Measurements from ENCODE around the gene PMM2. TPM values are rescaled to one million over a fixed set of nuclear protein-coding genes. Genes with fewer than 3 reads are reported as not detected.

PMM2 gene
- total RNA-seq, 1 experiment from 2014 or later, result 53.3 TPM

DNA sequence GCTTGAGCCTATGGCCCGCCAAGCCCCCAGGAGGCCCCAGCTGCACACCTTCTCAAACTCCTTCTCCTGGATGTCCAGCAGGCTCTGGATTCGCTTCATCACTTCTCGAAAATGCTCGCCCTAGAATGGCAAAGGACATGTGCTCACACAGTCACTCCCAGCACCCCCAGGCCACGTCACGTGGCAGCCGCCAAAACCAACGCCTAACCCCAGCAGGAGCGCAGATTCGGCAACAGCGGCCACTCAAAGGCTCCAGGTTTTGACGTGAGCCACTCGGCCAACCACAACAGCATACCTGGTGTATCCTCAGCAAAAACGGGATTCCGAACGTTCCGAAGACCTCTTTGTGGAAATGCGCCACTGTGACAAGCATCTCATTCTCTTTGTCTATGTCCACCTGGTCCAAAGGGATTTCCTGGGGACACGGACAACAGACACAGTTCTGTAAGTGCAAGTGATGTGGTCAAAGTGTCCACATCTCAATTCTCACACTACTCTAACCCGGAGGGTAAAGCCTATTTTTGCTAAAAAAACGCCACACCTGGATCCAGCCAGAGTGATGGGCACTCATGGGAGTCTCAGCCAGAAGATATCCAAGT lies 97.2 kb downstream of the PMM2 start:
- BruUV-seq (replicated peaks), result no TSS peak
- ChIA-PET POLR2A (no interaction called here), CTCF (no interaction called here), RAD21 (ENCODE audit: low non-redundant PET in 1 of 2, low total read pairs in 2 of 2, uncharacterized antibody in 2 of 2, unreplicated experiment in 2 of 2) (no interaction called here)
- Histone ChIP-seq H3K4me2 (ENCODE audit: low read length) (no peak overlapping the region), H3K79me2 (ENCODE audit: insufficient read depth, low read length) (no peaks in the 10 kb centered on the region), H3K27ac (ENCODE audit: low read depth, low read length) (no peak overlapping the region), H3K9ac (ENCODE audit: low read length) (no peak overlapping the region), H3K36me3 (ENCODE audit: control insufficient read depth in 1 of 2, insufficient read depth in 2 of 2, low read length in 2 of 2) (peaks cover 52 to 67% of the 10 kb centered on the region in 2 experiments), H3K4me3 (replicated peaks in 1 of 2; ENCODE audit: low read depth in 1 of 2, low read length in 2 of 2) (no peak overlapping the region), H3K27me3 (ENCODE audit: insufficient read depth, low read length) (no peaks in the 10 kb centered on the region), H3K4me1 (ENCODE audit: control insufficient read depth in 1 of 2, insufficient read depth in 2 of 2, low read length in 2 of 2) (no peaks in the 10 kb centered on the region), H3K9me2 (ENCODE audit: insufficient read depth) (no peaks in the 10 kb centered on the region), H3K9me3 (ENCODE audit: control insufficient read depth in 1 of 2, insufficient read depth in 1 of 2, low read depth in 1 of 2, low read length in 2 of 2) (no peaks in the 10 kb centered on the region), H2AFZ (ENCODE audit: low read depth, low read length, poor library complexity, severe bottlenecking) (no peak overlapping the region), H4K20me1 (ENCODE audit: insufficient read depth) (no peaks in the 10 kb centered on the region)
- DNase-seq (ENCODE audit: low read depth, low spot score), result no peak
- TF ChIP-seq YY1 (IDR thresholded peaks at IDR 0.05; ENCODE audit: extremely low read depth, insufficient replicate concordance, low read depth, low read length), result no peak
- no peak for TF ChIP-seq EZH2phosphoT487 (IDR thresholded peaks at IDR 0.05; ENCODE audit: borderline replicate concordance)
- TF ChIP-seq, protein P1, sequence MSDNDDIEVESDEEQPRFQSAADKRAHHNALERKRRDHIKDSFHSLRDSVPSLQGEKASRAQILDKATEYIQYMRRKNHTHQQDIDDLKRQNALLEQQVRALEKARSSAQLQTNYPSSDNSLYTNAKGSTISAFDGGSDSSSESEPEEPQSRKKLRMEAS (IDR thresholded peaks at IDR 0.05), result no peak
- TF ChIP-seq, protein P2, sequence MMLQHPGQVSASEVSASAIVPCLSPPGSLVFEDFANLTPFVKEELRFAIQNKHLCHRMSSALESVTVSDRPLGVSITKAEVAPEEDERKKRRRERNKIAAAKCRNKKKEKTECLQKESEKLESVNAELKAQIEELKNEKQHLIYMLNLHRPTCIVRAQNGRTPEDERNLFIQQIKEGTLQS (IDR thresholded peaks at IDR 0.05), result no peak
- no peak for TF ChIP-seq EZH2 (IDR thresholded peaks at IDR 0.05)
- TF ChIP-seq POLR2AphosphoS5 (IDR thresholded peaks at IDR 0.05; ENCODE audit: low read depth, low read length), result no peak
- no peak for ATAC-seq
- intact Hi-C loops (cut with micrococcal nuclease), result no loop called here

DNA sequence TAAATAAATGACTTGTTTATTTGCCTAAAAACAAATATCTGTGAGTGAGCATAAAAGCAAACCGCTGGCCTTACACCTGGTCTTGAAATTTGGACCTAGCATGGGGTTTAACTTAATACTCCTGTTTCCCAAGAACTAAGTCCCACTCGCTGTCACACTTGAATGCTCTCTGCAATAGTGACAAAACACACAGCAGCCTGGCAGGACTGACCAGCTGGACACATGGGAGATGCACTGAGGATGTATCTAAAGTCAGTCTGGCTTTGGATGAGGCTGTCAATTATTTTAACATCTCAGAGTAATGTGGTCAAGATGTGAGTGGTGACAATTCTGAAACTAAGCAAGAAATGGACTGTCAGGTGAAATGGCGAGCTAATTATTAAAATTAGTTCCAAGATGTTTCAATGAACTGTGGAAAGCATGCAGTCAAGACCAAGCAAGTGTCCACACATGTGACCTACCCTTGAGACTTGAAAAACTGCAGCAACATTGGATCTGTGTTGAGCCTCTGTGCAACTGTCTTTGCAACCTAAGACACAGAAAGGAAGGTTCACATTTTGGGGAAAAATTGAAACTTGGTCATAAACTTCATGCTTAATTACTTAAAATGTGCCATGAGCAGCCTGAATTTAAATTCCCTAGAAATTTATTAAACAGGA lies 101.2 kb downstream of the PMM2 start:
- H3K36me3 ChIP-seq (ENCODE audit: control insufficient read depth in 1 of 2, insufficient read depth in 2 of 2, low read length in 2 of 2), result peaks cover 72 to 80% of the 10 kb centered on the region in 2 experiments
- POLR2A ChIA-PET, result no interaction called here
- TF ChIP-seq, protein P3, sequence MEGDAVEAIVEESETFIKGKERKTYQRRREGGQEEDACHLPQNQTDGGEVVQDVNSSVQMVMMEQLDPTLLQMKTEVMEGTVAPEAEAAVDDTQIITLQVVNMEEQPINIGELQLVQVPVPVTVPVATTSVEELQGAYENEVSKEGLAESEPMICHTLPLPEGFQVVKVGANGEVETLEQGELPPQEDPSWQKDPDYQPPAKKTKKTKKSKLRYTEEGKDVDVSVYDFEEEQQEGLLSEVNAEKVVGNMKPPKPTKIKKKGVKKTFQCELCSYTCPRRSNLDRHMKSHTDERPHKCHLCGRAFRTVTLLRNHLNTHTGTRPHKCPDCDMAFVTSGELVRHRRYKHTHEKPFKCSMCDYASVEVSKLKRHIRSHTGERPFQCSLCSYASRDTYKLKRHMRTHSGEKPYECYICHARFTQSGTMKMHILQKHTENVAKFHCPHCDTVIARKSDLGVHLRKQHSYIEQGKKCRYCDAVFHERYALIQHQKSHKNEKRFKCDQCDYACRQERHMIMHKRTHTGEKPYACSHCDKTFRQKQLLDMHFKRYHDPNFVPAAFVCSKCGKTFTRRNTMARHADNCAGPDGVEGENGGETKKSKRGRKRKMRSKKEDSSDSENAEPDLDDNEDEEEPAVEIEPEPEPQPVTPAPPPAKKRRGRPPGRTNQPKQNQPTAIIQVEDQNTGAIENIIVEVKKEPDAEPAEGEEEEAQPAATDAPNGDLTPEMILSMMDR (IDR thresholded peaks at IDR 0.05 in 2 of 3, conservative IDR thresholded peaks at IDR 0.05 in 1 of 3; ENCODE audit: borderline replicate concordance in 1 of 3, insufficient read depth in 1 of 3, low read depth in 2 of 3, low read length in 2 of 3), result no peak
- TF ChIP-seq ZNF274 (IDR thresholded peaks at IDR 0.05; ENCODE audit: low read depth, low read length), result no peak
- TF ChIP-seq, protein P4, sequence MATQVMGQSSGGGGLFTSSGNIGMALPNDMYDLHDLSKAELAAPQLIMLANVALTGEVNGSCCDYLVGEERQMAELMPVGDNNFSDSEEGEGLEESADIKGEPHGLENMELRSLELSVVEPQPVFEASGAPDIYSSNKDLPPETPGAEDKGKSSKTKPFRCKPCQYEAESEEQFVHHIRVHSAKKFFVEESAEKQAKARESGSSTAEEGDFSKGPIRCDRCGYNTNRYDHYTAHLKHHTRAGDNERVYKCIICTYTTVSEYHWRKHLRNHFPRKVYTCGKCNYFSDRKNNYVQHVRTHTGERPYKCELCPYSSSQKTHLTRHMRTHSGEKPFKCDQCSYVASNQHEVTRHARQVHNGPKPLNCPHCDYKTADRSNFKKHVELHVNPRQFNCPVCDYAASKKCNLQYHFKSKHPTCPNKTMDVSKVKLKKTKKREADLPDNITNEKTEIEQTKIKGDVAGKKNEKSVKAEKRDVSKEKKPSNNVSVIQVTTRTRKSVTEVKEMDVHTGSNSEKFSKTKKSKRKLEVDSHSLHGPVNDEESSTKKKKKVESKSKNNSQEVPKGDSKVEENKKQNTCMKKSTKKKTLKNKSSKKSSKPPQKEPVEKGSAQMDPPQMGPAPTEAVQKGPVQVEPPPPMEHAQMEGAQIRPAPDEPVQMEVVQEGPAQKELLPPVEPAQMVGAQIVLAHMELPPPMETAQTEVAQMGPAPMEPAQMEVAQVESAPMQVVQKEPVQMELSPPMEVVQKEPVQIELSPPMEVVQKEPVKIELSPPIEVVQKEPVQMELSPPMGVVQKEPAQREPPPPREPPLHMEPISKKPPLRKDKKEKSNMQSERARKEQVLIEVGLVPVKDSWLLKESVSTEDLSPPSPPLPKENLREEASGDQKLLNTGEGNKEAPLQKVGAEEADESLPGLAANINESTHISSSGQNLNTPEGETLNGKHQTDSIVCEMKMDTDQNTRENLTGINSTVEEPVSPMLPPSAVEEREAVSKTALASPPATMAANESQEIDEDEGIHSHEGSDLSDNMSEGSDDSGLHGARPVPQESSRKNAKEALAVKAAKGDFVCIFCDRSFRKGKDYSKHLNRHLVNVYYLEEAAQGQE (IDR thresholded peaks at IDR 0.05; ENCODE audit: low read depth), result no peak

More for the DNA sequence above, 101.2 kb downstream of the PMM2 start:
- Histone ChIP-seq H3K4me3 (replicated peaks in 1 of 2; ENCODE audit: low read depth in 1 of 2, low read length in 2 of 2) (no peak overlapping the region), H3K4me2 (ENCODE audit: low read length) (no peak overlapping the region), H4K20me1 (ENCODE audit: insufficient read depth) (peaks cover 8% of the 10 kb centered on the region; the same call in 1 of the 2 replicates), H2AFZ (ENCODE audit: low read depth, low read length, poor library complexity, severe bottlenecking) (no peak overlapping the region), H3K9me2 (ENCODE audit: insufficient read depth) (no peaks in the 10 kb centered on the region), H3K79me2 (ENCODE audit: insufficient read depth, low read length) (peaks cover 6% of the 10 kb centered on the region; the same call in 1 of the 2 replicates), H3K4me1 (ENCODE audit: control insufficient read depth in 1 of 2, insufficient read depth in 2 of 2, low read length in 2 of 2) (no peaks in the 10 kb centered on the region), H3K9me3 (ENCODE audit: control insufficient read depth in 1 of 2, insufficient read depth in 1 of 2, low read depth in 1 of 2, low read length in 2 of 2) (no peaks in the 10 kb centered on the region), H3K9ac (ENCODE audit: low read length) (no peak overlapping the region), H3K27ac (ENCODE audit: low read depth, low read length) (no peak overlapping the region), H3K27me3 (ENCODE audit: insufficient read depth, low read length) (no peaks in the 10 kb centered on the region)
- ChIA-PET CTCF (interaction anchor here (1.0 to 2.0 kb wide), 2 partner anchors 10 to 38 kb away, joined by 4 to 6 read pairs; no protein-coding TSS in a partner anchor), RAD21 (ENCODE audit: low non-redundant PET in 1 of 2, low total read pairs in 2 of 2, uncharacterized antibody in 2 of 2, unreplicated experiment in 2 of 2) (no interaction called here)
- DNase-seq (ENCODE audit: low read depth, low spot score) (no peak), ATAC-seq (no peak)
- BruUV-seq (replicated peaks), result no TSS peak
- intact Hi-C loops (cut with micrococcal nuclease), result no loop called here

All from HCT116 (cell line).